Ovary (tissue), 9 donors: ENCODE data around the gene HOXA1. TPM values are rescaled to one million over a fixed set of nuclear protein-coding genes. Genes with fewer than 3 reads are reported as not detected.
A peak's percentile ranks its signal among the peaks of the same experiment; 100 is the strongest.

Experiments
- DNase-seq, 5 donors: peaks; one replicate each; pipeline ENCODE4 v3.0.0-alpha.2; 2019 to 2020
- H3K27ac ChIP-seq, 2 donors: fragments of 200-600 bp; one replicate each; pipeline versions ENCODE4 v1.5.1 to v1.8.0; 2019 to 2022
- H3K27me3 ChIP-seq: fragments of 200-600 bp; one replicate; pipeline ENCODE4 v1.8.0; 2022
- H3K36me3 ChIP-seq: fragments of 200-600 bp; sonication (generic); one replicate; pipeline ENCODE4 v1.5.1; 2019
- H3K4me1 ChIP-seq: one replicate; pipeline ENCODE4 v1.8.1; 2013; ENCODE audit warnings: mild to moderate bottlenecking, moderate library complexity; ENCODE audit not compliant: insufficient read depth
- H3K4me3 ChIP-seq: fragments of 200-600 bp; sonication (generic); one replicate; pipeline ENCODE4 v1.5.1; 2017
- H3K9me3 ChIP-seq, 2 donors: fragments of 200-600 bp in 1 of 2; sonication (generic) in 1 of 2; one replicate each; pipeline versions ENCODE4 v1.5.1 to v1.8.1; 2013 to 2019; ENCODE audit warnings: mild to moderate bottlenecking in 1 of 2, moderate library complexity in 1 of 2
- EP300 ChIP-seq: sonication (generic); formaldehyde crosslinking; IDR thresholded peaks from one replicate; pipeline ENCODE4 v1.6.1; 2017; ENCODE audit warnings: antibody characterized with exemption
- POLR2A ChIP-seq: fragments of 450-650 bp; IDR thresholded peaks from one replicate; pipeline ENCODE4 v1.6.1; 2017; ENCODE audit warnings: antibody characterized with exemption, mild to moderate bottlenecking, moderate library complexity
- WGBS, 3 donors: extraction: QIAGEN DNeasy Blood & Tissue Kit in 1 of 3; methylation state at CpG; one replicate each; pipeline versions ENCODE4 v1.1.5 to v1.1.7; 2013 to 2017; 5-methylcytosine and 5-hydroxymethylcytosine counted together
- intact Hi-C, 4 donors: fragments of 100-400 bp; cut with DNase I; formaldehyde crosslinking; loops; one replicate each; pipeline versions ENCODE4 v1.11.0 to v1.15.1; 2022 to 2023
- polyA plus RNA-seq, 2 donors: library from polyadenylated mRNA; stranded (reverse); fragments of 200-250 nt in 1 of 2; fragments of 350-450 nt in 1 of 2; fragmentation: Illumina TruSeq in 1 of 2; extraction: RNeasy Lipid Tissue Mini Kit (QIAGEN cat#74804) in 1 of 2; gene quantifications; one replicate each; pipeline ENCODE4 v1.2.3, GENCODE V29; 2013 to 2014
- total RNA-seq, 7 donors: library from RNA; depleted of rRNA in 2 of 7; stranded (reverse); fragments of >200 nt in 2 of 7; fragmentation: NEBNext Ultra II Directional in 3 of 7; extraction: Animal tissue kit (Norgen Biotek cat#: 25700) in 3 of 7; gene quantifications; one replicate each; pipeline versions ENCODE4 v1.1.0 to v1.2.4, GENCODE V29; 2016 to 2023
- TF ChIP-seq, protein P1 (sequence below), 3 donors: fragments of 450-650 bp in 2 of 3; fragments of 200-600 bp in 1 of 3; IDR thresholded peaks; one replicate each; pipeline versions ENCODE4 v1.5.1 to v1.8.0; 2016 to 2022; ENCODE audit warnings: antibody characterized with exemption in 3 of 3, mild to moderate bottlenecking in 1 of 3
- donor health status: DM: no; HTN: no; CAD: no; lungs with moderate emphysema.
- donor health status: DM: no; HTN: no; CAD: no.
- donor health status: Bipolar disorder and iron deficiency.
- donor health status: DM: yes; HTN: yes; CAD: no.
- donor health status: DM: no; HTN: no; CAD: no.
- donor health status: DM: yes; HTN: yes; CAD: no.

The HOXA1 gene
- total and polyA plus RNA-seq, 9 donors, result 0.23 to 1.5 (median 0.62) TPM

DNA sequence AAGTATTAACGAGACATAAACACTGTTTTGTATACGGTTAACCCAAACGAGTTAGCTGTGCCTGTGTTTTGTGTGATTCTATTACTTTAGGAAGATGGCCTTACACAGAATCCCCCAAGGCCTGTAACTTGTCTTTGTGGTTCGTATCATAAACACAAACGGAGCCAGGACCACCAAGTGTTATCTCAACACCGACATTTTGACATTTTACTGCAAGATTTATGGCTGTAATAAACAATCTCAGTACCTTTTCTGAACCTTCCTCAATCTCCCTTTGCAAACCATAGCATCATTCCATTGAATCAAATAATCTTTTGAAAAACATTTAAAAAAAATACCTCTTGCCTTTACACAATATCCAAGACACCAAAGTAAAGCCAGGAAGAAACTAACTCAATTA lies 37.2 kb upstream of the HOXA1 start:
- Histone ChIP-seq H3K36me3 (no peaks in the 10 kb centered on the region), H3K27me3 (no peaks in the 10 kb centered on the region), H3K27ac (no peak overlapping the region), H3K4me1 (peaks cover 6% of the 10 kb centered on the region), H3K9me3 (peaks cover 0 to 5% of the 10 kb centered on the region in 2 donors), H3K4me3 (no peak overlapping the region)
- intact Hi-C loops, result loop anchor here in 1 of 4 donors (5.0 kb wide), 1 partner anchor 276 kb away; no protein-coding TSS in a partner anchor
- DNase-seq, result no peak
- TF ChIP-seq EP300, result no peak
- no peak for TF ChIP-seq POLR2A
- TF ChIP-seq, protein P1, sequence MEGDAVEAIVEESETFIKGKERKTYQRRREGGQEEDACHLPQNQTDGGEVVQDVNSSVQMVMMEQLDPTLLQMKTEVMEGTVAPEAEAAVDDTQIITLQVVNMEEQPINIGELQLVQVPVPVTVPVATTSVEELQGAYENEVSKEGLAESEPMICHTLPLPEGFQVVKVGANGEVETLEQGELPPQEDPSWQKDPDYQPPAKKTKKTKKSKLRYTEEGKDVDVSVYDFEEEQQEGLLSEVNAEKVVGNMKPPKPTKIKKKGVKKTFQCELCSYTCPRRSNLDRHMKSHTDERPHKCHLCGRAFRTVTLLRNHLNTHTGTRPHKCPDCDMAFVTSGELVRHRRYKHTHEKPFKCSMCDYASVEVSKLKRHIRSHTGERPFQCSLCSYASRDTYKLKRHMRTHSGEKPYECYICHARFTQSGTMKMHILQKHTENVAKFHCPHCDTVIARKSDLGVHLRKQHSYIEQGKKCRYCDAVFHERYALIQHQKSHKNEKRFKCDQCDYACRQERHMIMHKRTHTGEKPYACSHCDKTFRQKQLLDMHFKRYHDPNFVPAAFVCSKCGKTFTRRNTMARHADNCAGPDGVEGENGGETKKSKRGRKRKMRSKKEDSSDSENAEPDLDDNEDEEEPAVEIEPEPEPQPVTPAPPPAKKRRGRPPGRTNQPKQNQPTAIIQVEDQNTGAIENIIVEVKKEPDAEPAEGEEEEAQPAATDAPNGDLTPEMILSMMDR (IDR thresholded peaks at IDR 0.05), result no peak
- WGBS, 3 donors, result 43 to 57% (median 51%) methylated on average over 6 of the region's 6 CpGs

DNA sequence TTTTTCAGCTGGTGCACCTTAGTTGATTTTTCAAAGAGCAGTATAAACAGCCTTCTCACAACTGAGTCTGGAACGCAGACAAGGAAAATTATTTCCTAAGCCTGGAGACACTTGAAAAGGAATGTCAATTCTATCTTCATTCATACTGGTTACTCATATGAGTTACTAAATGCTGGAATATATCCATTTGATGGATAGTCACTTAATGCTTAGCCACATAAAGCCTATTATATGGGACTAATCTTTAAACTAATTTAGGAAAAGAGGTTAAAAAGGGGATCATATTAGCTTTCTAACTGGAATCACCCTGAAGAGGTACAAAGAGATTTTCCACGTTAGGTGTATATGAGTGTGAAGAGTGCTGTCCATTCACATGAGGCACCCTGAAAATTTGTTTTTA lies 36.4 kb upstream of the HOXA1 start:
- WGBS, 3 donors, result 75 to 79% (median 76%) methylated on average over 2 of the region's 2 CpGs
- intact Hi-C loops, result loop anchor here in 1 of 4 donors (5.0 kb wide), 1 partner anchor 275 kb away; no protein-coding TSS in a partner anchor
- Histone ChIP-seq H3K27ac (no peak overlapping the region), H3K9me3 (peaks cover 0 to 5% of the 10 kb centered on the region in 2 donors), H3K4me1 (peaks cover 6% of the 10 kb centered on the region), H3K4me3 (no peak overlapping the region), H3K36me3 (no peaks in the 10 kb centered on the region), H3K27me3 (no peaks in the 10 kb centered on the region)
- no peak for TF ChIP-seq EP300
- TF ChIP-seq POLR2A, result no peak
- TF ChIP-seq, protein P1 (IDR thresholded peaks at IDR 0.05), result no peak
- DNase-seq, result no peak

DNA sequence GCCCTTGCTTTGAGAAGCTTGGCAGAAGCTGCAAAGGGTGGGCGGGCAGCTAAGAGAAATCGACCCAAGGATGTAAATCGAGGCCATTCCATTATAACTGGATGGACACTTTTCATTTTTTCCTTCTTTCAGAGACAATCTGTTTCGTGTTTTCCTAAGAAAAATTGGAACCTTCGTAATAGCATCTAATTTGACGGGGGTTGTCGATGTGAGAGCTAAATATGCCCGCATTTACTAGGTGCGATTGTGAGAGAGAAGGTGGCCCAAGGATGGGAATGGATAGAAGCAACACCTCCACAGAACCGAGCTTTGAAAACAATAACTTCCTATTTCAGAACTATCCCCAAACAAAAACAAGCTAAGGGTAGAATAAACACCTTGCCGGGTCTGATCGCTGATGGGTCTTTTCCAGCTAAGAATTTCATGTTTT lies 35.6 kb upstream of the HOXA1 start:
- no peak overlapping the region for H3K27ac ChIP-seq
- peaks cover 6% of the 10 kb centered on the region for H3K4me1 ChIP-seq
- H3K36me3 ChIP-seq, result no peaks in the 10 kb centered on the region
- peak overlapping the region; percentile 53 for H3K4me3 ChIP-seq
- WGBS, 3 donors, result 30 to 41% (median 31%) methylated on average over 12 of the region's 12 CpGs
- H3K9me3 ChIP-seq, result peaks cover 0 to 5% of the 10 kb centered on the region in 2 donors
- no peaks in the 10 kb centered on the region for H3K27me3 ChIP-seq
- intact Hi-C loops, result loop anchor here in 1 of 4 donors (5.0 kb wide), 1 partner anchor 274 kb away; no protein-coding TSS in a partner anchor
- no peak for DNase-seq
- TF ChIP-seq, protein P1 (IDR thresholded peaks at IDR 0.05), result no peak
- TF ChIP-seq POLR2A, result no peak
- no peak for TF ChIP-seq EP300

DNA sequence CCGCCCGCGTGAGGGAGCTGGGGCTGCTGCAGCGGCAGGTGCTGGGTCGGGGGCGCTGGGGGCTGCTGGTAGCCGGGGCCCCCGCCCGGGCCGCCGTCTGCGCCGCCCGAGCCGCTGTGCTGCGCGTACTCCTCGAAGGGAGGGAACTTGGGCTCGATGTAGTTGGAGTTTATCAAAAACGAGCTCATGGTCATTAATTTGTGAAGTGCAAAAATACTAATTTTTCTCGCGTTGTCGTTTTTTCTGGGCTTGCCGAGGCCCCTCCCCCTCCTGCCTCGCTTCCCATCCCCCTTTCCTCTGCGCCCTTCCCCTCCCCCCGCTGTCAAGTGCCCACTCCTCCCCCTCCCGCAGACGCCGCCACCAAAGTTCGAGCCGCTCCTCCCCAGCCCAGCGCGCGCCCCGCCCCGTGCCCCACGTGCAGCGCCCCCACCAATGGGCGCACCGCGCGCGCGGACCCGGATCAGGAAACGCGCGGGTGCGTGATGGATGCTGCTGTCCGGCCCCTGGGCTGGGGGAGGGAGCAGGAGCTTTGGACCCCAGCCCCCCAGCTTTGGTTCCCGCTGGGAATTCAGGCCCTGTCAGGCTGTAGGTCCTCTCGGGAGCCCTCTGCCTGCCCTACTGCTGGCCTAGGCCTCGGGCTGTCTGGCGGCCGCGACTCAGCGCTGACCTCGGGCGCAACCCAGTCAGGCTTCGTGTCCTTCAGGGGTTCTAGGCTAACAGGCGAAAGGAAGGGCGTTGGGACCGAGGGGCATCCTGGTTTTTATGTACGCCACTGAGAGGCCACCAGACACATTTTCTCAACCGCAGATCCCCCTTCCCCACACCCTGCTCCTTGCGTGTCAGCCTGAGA lies 35.0 kb upstream of the HOXA1 start, which contains the start of gene HOXA4:
HOXA4 (minus strand) TSS at position 218 of the 850 bp plus-strand sequence; CDS start at position 194, 24 bp downstream.
- peak; percentile 80 to 94 (median 88) for DNase-seq
- Histone ChIP-seq H3K4me3 (peak within 1 kb of the TSS; percentile 53), H3K4me1 (peaks cover 6% of the 10 kb centered on the region), H3K36me3 (no peaks in the 10 kb centered on the region), H3K27ac (peak within 1 kb of the TSS in 1 of 2 donors; percentile 61), H3K27me3 (no peaks in the 10 kb centered on the region), H3K9me3 (peaks cover 0 to 5% of the 10 kb centered on the region in 2 donors)
- WGBS, 3 donors, result 2 to 4% (median 2%) methylated on average over 47 to 67 of the region's 67 CpGs
- TF ChIP-seq, protein P1 (IDR thresholded peaks at IDR 0.05), result no peak
- TF ChIP-seq EP300, result no peak
- no peak for TF ChIP-seq POLR2A
- intact Hi-C loops, result loop anchor here in 1 of 4 donors (5.0 kb wide), 1 partner anchor 273 kb away; no protein-coding TSS in a partner anchor
